Measurements from ENCODE around the gene PANK2.
A peak's percentile ranks its signal among the peaks of the same experiment; 100 is the strongest.

Gene PANK2

GRCh38 chr20:3927486-3928291 is 38.5 kb downstream of the PANK2 start:
- no peak overlapping the region for H3K9ac ChIP-seq (ENCODE audit: low read depth, low read length)
- H3K4me3 ChIP-seq (ENCODE audit: low read depth in 1 of 2, low read length in 2 of 2) = no peak overlapping the region
- peaks cover 19% of the 10 kb centered on the region for H3K79me2 ChIP-seq (ENCODE audit: insufficient read depth, low read length)
- no peak for TF ChIP-seq EZH2 (IDR thresholded peaks at IDR 0.05; ENCODE audit: borderline replicate concordance, low read depth, low read length, severe bottlenecking)
- TF ChIP-seq, protein P1, sequence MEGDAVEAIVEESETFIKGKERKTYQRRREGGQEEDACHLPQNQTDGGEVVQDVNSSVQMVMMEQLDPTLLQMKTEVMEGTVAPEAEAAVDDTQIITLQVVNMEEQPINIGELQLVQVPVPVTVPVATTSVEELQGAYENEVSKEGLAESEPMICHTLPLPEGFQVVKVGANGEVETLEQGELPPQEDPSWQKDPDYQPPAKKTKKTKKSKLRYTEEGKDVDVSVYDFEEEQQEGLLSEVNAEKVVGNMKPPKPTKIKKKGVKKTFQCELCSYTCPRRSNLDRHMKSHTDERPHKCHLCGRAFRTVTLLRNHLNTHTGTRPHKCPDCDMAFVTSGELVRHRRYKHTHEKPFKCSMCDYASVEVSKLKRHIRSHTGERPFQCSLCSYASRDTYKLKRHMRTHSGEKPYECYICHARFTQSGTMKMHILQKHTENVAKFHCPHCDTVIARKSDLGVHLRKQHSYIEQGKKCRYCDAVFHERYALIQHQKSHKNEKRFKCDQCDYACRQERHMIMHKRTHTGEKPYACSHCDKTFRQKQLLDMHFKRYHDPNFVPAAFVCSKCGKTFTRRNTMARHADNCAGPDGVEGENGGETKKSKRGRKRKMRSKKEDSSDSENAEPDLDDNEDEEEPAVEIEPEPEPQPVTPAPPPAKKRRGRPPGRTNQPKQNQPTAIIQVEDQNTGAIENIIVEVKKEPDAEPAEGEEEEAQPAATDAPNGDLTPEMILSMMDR (IDR thresholded peaks at IDR 0.05; ENCODE audit: borderline replicate concordance, extremely low read depth, low read length, poor library complexity, severe bottlenecking) = no peak
- H3K27ac ChIP-seq (ENCODE audit: low read length) = peak overlapping the region; percentile 1; the same call in 1 of the 2 replicates
- ATAC-seq (ENCODE audit: insufficient read depth, low read depth) = 0 out of 3 replicates have a peak, but pooled peaks have one; percentile 2
- no peak for DNase-seq
- peaks cover 30% of the 10 kb centered on the region for H4K20me1 ChIP-seq (ENCODE audit: insufficient read depth, low read length)
- peaks cover 6% of the 10 kb centered on the region for H3K4me1 ChIP-seq (ENCODE audit: insufficient read depth, low read length)
- H2AFZ ChIP-seq (ENCODE audit: low read depth, low read length) = no peak overlapping the region
- H3K36me3 ChIP-seq (ENCODE audit: insufficient read depth, low read length) = peaks cover 71% of the 10 kb centered on the region
- H3K9me3 ChIP-seq (ENCODE audit: insufficient read depth, low read length, severe bottlenecking) = no peaks in the 10 kb centered on the region
- no peaks in the 10 kb centered on the region for H3K27me3 ChIP-seq (ENCODE audit: insufficient read depth, low read length, poor library complexity)
- H3K4me2 ChIP-seq (ENCODE audit: insufficient read depth, low read length) = no peak overlapping the region

DNA sequence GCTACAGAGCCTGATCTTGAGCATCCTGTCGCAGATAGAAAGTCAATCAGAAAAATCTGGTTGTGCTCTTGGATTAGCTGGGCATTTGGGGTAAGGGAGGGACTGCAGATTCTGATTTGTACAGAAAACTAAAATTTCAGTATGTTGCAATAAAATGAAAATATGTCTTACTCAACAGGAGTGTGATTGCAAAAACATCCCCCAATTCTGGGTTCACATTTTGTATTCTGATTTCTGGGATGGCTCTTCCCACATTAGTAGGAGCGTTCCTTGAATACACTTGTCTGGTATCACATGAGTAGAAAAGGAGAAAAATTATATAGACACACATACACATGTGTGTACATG is 40.5 kb downstream of the PANK2 start:
- peaks cover 22% of the 10 kb centered on the region for H3K4me1 ChIP-seq (ENCODE audit: insufficient read depth, low read length)
- no peak for TF ChIP-seq EZH2 (IDR thresholded peaks at IDR 0.05; ENCODE audit: borderline replicate concordance, low read depth, low read length, severe bottlenecking)
- H3K27ac ChIP-seq (ENCODE audit: low read length) = peak overlapping the region; percentile 44; the same call in 1 of the 2 replicates
- no peak for ATAC-seq (ENCODE audit: insufficient read depth, low read depth)
- peaks cover 67% of the 10 kb centered on the region for H3K36me3 ChIP-seq (ENCODE audit: insufficient read depth, low read length)
- H3K79me2 ChIP-seq (ENCODE audit: insufficient read depth, low read length) = peaks cover 3% of the 10 kb centered on the region
- no peak overlapping the region for H2AFZ ChIP-seq (ENCODE audit: low read depth, low read length)
- H3K4me3 ChIP-seq (ENCODE audit: low read depth in 1 of 2, low read length in 2 of 2) = no peak overlapping the region
- H3K27me3 ChIP-seq (ENCODE audit: insufficient read depth, low read length, poor library complexity) = no peaks in the 10 kb centered on the region
- peaks cover 13% of the 10 kb centered on the region for H4K20me1 ChIP-seq (ENCODE audit: insufficient read depth, low read length)
- no peak overlapping the region for H3K4me2 ChIP-seq (ENCODE audit: insufficient read depth, low read length)
- no peak for DNase-seq
- no peak overlapping the region for H3K9ac ChIP-seq (ENCODE audit: low read depth, low read length)
- no peaks in the 10 kb centered on the region for H3K9me3 ChIP-seq (ENCODE audit: insufficient read depth, low read length, severe bottlenecking)

DNA sequence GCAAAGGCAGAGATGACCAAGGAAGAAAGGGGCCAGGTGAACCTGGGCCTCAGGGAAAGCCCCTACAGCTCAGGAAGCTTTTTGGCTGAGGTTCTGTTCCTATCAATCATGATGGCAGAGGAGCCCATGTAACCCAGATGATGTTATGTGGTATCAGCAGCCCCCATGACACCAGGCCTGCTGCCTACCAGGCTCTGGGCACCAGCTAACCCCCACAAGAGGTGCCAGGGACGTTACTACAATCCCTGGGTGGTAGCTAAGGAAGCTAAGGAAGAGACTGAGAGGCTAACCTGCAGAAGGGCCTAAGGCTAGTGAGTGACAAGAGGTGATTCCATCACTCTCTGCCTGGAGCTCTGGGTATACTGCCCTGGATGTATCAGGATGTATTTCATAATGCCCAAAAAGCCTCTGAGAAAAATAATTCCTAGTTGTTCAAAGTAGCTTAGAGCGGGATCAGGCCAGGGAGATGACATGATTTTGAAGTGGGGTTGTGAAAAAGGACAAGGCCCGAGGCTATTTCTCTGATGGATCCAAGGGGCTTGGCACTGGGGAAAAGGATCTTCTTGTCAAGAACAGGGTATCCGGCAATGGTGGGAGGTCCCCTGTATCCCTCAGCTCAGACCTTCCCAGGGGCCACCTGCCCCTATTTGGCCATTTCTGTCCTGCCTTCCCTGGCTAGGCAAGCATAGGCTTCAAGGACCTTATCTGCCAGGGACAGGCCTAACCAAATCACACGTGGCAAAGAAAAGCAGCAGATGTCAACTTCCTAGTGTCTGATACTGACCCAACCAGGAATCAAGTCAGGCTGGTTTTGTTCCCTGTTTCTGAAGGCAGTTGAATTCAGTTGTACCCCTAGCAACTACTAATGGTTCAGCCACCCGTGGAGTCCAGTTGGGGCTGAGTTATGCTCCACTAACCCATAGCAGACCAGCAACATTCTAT is 41.3 kb downstream of the PANK2 start:
- ATAC-seq (ENCODE audit: insufficient read depth, low read depth) (no peak), DNase-seq (no peak)
- Histone ChIP-seq H3K36me3 (ENCODE audit: insufficient read depth, low read length) (peaks cover 66% of the 10 kb centered on the region), H3K27me3 (ENCODE audit: insufficient read depth, low read length, poor library complexity) (no peaks in the 10 kb centered on the region), H3K9me3 (ENCODE audit: insufficient read depth, low read length, severe bottlenecking) (no peaks in the 10 kb centered on the region), H3K27ac (ENCODE audit: low read length) (peak overlapping the region; percentile 32; the same call in 1 of the 2 replicates), H3K4me3 (ENCODE audit: low read depth in 1 of 2, low read length in 2 of 2) (no peak overlapping the region), H4K20me1 (ENCODE audit: insufficient read depth, low read length) (peaks cover 7% of the 10 kb centered on the region; the same call in 1 of the 2 replicates), H3K4me2 (ENCODE audit: insufficient read depth, low read length) (no peak overlapping the region), H3K4me1 (ENCODE audit: insufficient read depth, low read length) (peaks cover 22% of the 10 kb centered on the region), H2AFZ (ENCODE audit: low read depth, low read length) (no peak overlapping the region), H3K9ac (ENCODE audit: low read depth, low read length) (no peak overlapping the region), H3K79me2 (ENCODE audit: insufficient read depth, low read length) (peaks cover 2% of the 10 kb centered on the region; the same call in 1 of the 2 replicates)
- TF ChIP-seq EZH2 (IDR thresholded peaks at IDR 0.05; ENCODE audit: borderline replicate concordance, low read depth, low read length, severe bottlenecking) = no peak
- TF ChIP-seq, protein P1 (IDR thresholded peaks at IDR 0.05; ENCODE audit: borderline replicate concordance, extremely low read depth, low read length, poor library complexity, severe bottlenecking) = no peak
